ENCODE measurements around the gene XRCC1.
"Not testable (repeated sequence)": the region's sequence is repeated elsewhere in the genome, so short reads cannot be mapped to it uniquely, and the experiment has no call there.

DNA sequence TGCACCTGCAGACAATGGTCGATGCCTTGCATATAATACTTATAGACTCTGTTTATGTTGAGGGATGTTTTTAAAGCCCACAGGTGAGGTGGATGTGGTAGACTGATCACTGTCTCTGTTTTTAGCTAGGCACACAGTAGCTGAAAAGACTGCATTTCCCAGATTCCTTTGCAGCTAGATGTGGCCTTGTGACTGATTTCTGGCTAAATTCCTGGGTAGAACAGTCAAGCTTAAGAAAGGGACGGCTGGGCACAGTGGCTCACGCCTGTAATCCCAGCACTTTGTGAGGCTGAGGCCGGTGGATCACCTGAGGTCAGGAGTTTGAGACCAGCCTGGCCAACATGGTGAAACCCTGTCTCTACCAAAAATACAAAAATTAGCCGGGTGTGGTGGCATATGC, 25.0 kb upstream of the XRCC1 start:
- TF ChIP-seq YY1 (IDR thresholded peaks at IDR 0.05; ENCODE audit: insufficient read depth, insufficient read length); ZNF274 (IDR thresholded peaks at IDR 0.05; ENCODE audit: low read depth, low read length); SUZ12 (IDR thresholded peaks at IDR 0.05; ENCODE audit: extremely low read depth, insufficient read depth, insufficient read length): not testable (repeated sequence)

Measured in NT2/D1 (cell line).